GM23338 (cell line): ENCODE results near the gene STOM. TPM values are rescaled to one million over a fixed set of nuclear protein-coding genes. Genes with fewer than 3 reads are reported as not detected.

Experiments used
- ATAC-seq: fragments of 200-7000 bp; cut with Tn5 transposase; 3 replicates; pipeline ENCODE4 v1.9.1; 2020
- DNase-seq: peaks from one replicate; pipeline ENCODE4 v3.0.0-alpha.2; 2015; ENCODE audit warnings: low spot score
- H2AFZ ChIP-seq: fragments of 200-600 bp; sonication (generic); 2 replicates; pipeline ENCODE4 v1.8.0; 2016; ENCODE audit warnings: antibody characterized with exemption, mild to moderate bottlenecking, moderate library complexity
- H3F3A ChIP-seq: fragments of 200-600 bp; sonication (generic); replicated peaks from 2 replicates; pipeline ENCODE4 v1.8.0; 2017; ENCODE audit warnings: antibody characterized with exemption, mixed run types, low read depth
- H3K27ac ChIP-seq: fragments of 200-600 bp; sonication (generic); 2 replicates; pipeline ENCODE4 v1.6.1; 2016; ENCODE audit warnings: low read depth
- H3K27me3 ChIP-seq: fragments of 200-600 bp; sonication (generic); 2 replicates; pipeline ENCODE4 v1.8.0; 2016; ENCODE audit warnings: mild to moderate bottlenecking, mixed run types, moderate library complexity; ENCODE audit not compliant: insufficient read depth
- H3K36me3 ChIP-seq: fragments of 200-600 bp; sonication (generic); 2 replicates; pipeline ENCODE4 v1.8.0; 2016; ENCODE audit warnings: mild to moderate bottlenecking; ENCODE audit not compliant: insufficient read depth
- H3K4me1 ChIP-seq: fragments of 200-600 bp; sonication (generic); 2 replicates; pipeline ENCODE4 v1.8.0; 2016; ENCODE audit warnings: mild to moderate bottlenecking, moderate library complexity; ENCODE audit not compliant: insufficient read depth
- H3K4me2 ChIP-seq: fragments of 200-600 bp; sonication (generic); 2 replicates; pipeline ENCODE4 v1.7.1; 2017; ENCODE audit warnings: mixed run types
- H3K4me3 ChIP-seq: fragments of 200-600 bp; sonication (generic); 2 replicates; pipeline ENCODE4 v1.6.1; 2016; ENCODE audit warnings: mixed run types
- H3K79me2 ChIP-seq: fragments of 200-600 bp; sonication (generic); replicated peaks from 2 replicates; pipeline ENCODE4 v1.8.0; 2017; ENCODE audit warnings: mild to moderate bottlenecking; ENCODE audit not compliant: insufficient read depth
- H3K9me2 ChIP-seq: fragments of 200-600 bp; sonication (generic); 2 replicates; pipeline ENCODE4 v1.8.0; 2017; ENCODE audit not compliant: insufficient read depth
- H4K20me1 ChIP-seq: fragments of 200-600 bp; sonication (generic); replicated peaks from 2 replicates; pipeline ENCODE4 v1.8.0; 2017; ENCODE audit warnings: mild to moderate bottlenecking; ENCODE audit not compliant: insufficient read depth
- H3K27ac Mint-ChIP-seq: 2 replicates; pipeline ENCODE4 v1.8.0; 2020; ENCODE audit warnings: inconsistent platforms, mild to moderate bottlenecking, moderate library complexity, mixed read lengths
- H3K27me3 Mint-ChIP-seq: 3 replicates; pipeline ENCODE4 v1.8.0; 2022; ENCODE audit warnings: low read depth, mild to moderate bottlenecking, moderate library complexity, mixed read lengths, inconsistent platforms; ENCODE audit not compliant: insufficient read depth, poor library complexity
- H3K36me3 Mint-ChIP-seq: 3 replicates; pipeline ENCODE4 v1.8.0; 2021; ENCODE audit warnings: low read depth, mild to moderate bottlenecking, inconsistent platforms, moderate library complexity, mixed read lengths
- H3K4me1 Mint-ChIP-seq: 3 replicates; pipeline ENCODE4 v1.8.0; 2020; ENCODE audit warnings: mild to moderate bottlenecking, inconsistent platforms, mixed read lengths
- H3K4me3 Mint-ChIP-seq: 3 replicates; pipeline ENCODE4 v1.8.0; 2021; ENCODE audit warnings: moderate library complexity, mild to moderate bottlenecking, inconsistent platforms, mixed read lengths
- H3K9me3 Mint-ChIP-seq: 3 replicates; pipeline ENCODE4 v1.8.0; 2020; ENCODE audit warnings: moderate library complexity, mild to moderate bottlenecking, inconsistent platforms, mixed read lengths
- CREB1 ChIP-seq: fragments of 250-450 bp; sonication (Bioruptor Pico); IDR thresholded peaks from 2 replicates; pipeline ENCODE4 v1.5.0; 2020; ENCODE audit warnings: low read depth, mild to moderate bottlenecking, moderate library complexity
- EZH2 ChIP-seq: fragments of 200-600 bp; sonication (generic); IDR thresholded peaks from one replicate; pipeline ENCODE4 v1.8.0; 2017; ENCODE audit warnings: antibody characterized with exemption, mild to moderate bottlenecking, low read depth; ENCODE audit not compliant: unreplicated experiment
- EZH2phosphoT487 ChIP-seq: fragments of 200-600 bp; sonication (generic); IDR thresholded peaks from one replicate; pipeline ENCODE4 v1.8.1; 2018; ENCODE audit warnings: antibody characterized with exemption; ENCODE audit not compliant: unreplicated experiment
- JUNB ChIP-seq: IDR thresholded peaks from one replicate; pipeline ENCODE4 v1.6.1; 2016; ENCODE audit warnings: antibody characterized with exemption; ENCODE audit not compliant: unreplicated experiment
- NANOG ChIP-seq: IDR thresholded peaks from 2 replicates; pipeline ENCODE4 v1.6.1; 2016; ENCODE audit warnings: antibody characterized with exemption, borderline replicate concordance
- POLR2AphosphoS5 ChIP-seq: IDR thresholded peaks from 2 replicates; pipeline ENCODE4 v1.6.1; 2016; ENCODE audit warnings: antibody characterized with exemption, low read depth
- REST ChIP-seq: IDR thresholded peaks from one replicate; pipeline ENCODE4 v1.6.1; 2018; ENCODE audit warnings: antibody characterized with exemption; ENCODE audit not compliant: unreplicated experiment
- STAT1 ChIP-seq: IDR thresholded peaks from one replicate; pipeline ENCODE4 v1.6.1; 2016; ENCODE audit warnings: antibody characterized with exemption; ENCODE audit not compliant: unreplicated experiment
- ZNF114 ChIP-seq: fragments of 250-450 bp; sonication (Bioruptor Pico); IDR thresholded peaks from 2 replicates; pipeline ENCODE4 v1.5.0; 2020; ENCODE audit warnings: mild to moderate bottlenecking, moderate library complexity
- ZNF331 ChIP-seq: fragments of 250-450 bp; sonication (Bioruptor Pico); IDR thresholded peaks from 2 replicates; pipeline ENCODE4 v1.5.0; 2020; ENCODE audit warnings: low read depth, mild to moderate bottlenecking, moderate library complexity
- ZNF462 ChIP-seq: fragments of 250-450 bp; sonication (Bioruptor Pico); IDR thresholded peaks from 2 replicates; pipeline ENCODE4 v1.5.0; 2020; ENCODE audit warnings: mild to moderate bottlenecking, moderate library complexity
- polyA plus RNA-seq: library from polyadenylated mRNA; unstranded; fragments of >200 nt; fragmentation: Nextera tagmentation; extraction: Ambion mirVana; gene quantifications from 2 replicates; pipeline ENCODE4 v1.2.1, GENCODE V29; 2016
- total RNA-seq: library from RNA; depleted of rRNA; stranded (reverse); fragments of >200 nt; shearing (Covaris generic); gene quantifications from 2 replicates; pipeline ENCODE4 v1.2.3, GENCODE V29; 2014

The STOM gene
- total and polyA plus RNA-seq, 2 experiments from 2014 or later, result 29.4 to 51.1 TPM

GRCh38 chr9:121358751-121359150 lies 11.3 kb downstream of the STOM start (continued):
- TF ChIP-seq ZNF462 (CRISPR knock-in tag), result no peak
- no peak for TF ChIP-seq NANOG
- no peak for TF ChIP-seq POLR2AphosphoS5
- no peak for TF ChIP-seq REST
- no peak for TF ChIP-seq CREB1 (CRISPR knock-in tag)
- no peak for TF ChIP-seq ZNF331 (CRISPR knock-in tag)

- ATAC-seq (no peak), DNase-seq (no peak)
- H2AFZ ChIP-seq, result no peak overlapping the region
- H3K4me3 ChIP-seq, result no peak overlapping the region
- no peaks in the 10 kb centered on the region for H3K27me3 Mint-ChIP-seq
- no peak overlapping the region for H3K27ac ChIP-seq
- H3K36me3 Mint-ChIP-seq, result no peaks in the 10 kb centered on the region
- no peak overlapping the region for H3K4me2 ChIP-seq
- peaks cover 13% of the 10 kb centered on the region for H3K4me1 Mint-ChIP-seq
- peaks cover 15% of the 10 kb centered on the region for H3K4me1 ChIP-seq
- H3K27me3 ChIP-seq, result no peaks in the 10 kb centered on the region
- H3F3A ChIP-seq, result no peaks in the 10 kb centered on the region
- H3K36me3 ChIP-seq, result no peaks in the 10 kb centered on the region
- H3K9me3 Mint-ChIP-seq, result no peaks in the 10 kb centered on the region
- no peaks in the 10 kb centered on the region for H3K9me2 ChIP-seq
- no peaks in the 10 kb centered on the region for H3K79me2 ChIP-seq
- no peak overlapping the region for H3K4me3 Mint-ChIP-seq
- no peak overlapping the region for H3K27ac Mint-ChIP-seq
- H4K20me1 ChIP-seq, result no peaks in the 10 kb centered on the region; the same call in 1 of the 2 replicates
- no peak for TF ChIP-seq POLR2AphosphoS5
- no peak for TF ChIP-seq EZH2
- no peak for TF ChIP-seq STAT1
- no peak for TF ChIP-seq REST
- TF ChIP-seq EZH2phosphoT487, result no peak
- TF ChIP-seq JUNB, result no peak
- no peak for TF ChIP-seq CREB1 (CRISPR knock-in tag)
- TF ChIP-seq NANOG, result no peak
- TF ChIP-seq ZNF114 (CRISPR knock-in tag), result no peak
These were observed 13.0 kb downstream of the STOM start for GRCh38 chr9:121357011-121357410.
